GM18508 (cell line): ENCODE data around the gene IGF2.

ENCODE experiments used
- ATAC-seq: cut with Tn5 transposase; IDR thresholded peaks from one replicate; pipeline ENCODE4 v1.9.1; 2021; ENCODE audit warnings: moderate number of reproducible peaks; ENCODE audit not compliant: insufficient read depth, unreplicated experiment

Gene IGF2

DNA sequence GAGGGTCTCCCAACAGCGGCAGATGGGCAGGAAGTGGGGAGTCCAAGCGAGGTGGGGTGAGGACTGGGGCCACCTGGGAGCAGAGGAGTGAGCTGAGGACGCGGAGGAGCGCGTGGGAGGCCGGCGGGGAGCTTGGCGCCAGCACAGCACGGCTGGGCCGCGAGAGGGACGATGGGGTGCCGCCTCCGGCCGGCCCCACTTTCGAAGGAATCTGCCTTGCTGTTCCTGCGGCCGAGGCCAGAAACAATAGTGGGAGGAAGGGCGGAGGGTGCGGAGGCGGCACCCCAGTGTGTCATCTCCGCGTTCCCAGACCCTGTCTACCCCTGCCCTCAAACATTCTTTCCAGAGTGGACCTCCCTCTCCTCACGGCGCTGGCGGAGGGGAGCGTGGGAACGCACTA lies 16.3 kb upstream of the IGF2 start:
- no peak for ATAC-seq

GRCh38 chr11:2154889-2155288 lies 15.7 kb upstream of the IGF2 start:
- ATAC-seq, result no peak

DNA sequence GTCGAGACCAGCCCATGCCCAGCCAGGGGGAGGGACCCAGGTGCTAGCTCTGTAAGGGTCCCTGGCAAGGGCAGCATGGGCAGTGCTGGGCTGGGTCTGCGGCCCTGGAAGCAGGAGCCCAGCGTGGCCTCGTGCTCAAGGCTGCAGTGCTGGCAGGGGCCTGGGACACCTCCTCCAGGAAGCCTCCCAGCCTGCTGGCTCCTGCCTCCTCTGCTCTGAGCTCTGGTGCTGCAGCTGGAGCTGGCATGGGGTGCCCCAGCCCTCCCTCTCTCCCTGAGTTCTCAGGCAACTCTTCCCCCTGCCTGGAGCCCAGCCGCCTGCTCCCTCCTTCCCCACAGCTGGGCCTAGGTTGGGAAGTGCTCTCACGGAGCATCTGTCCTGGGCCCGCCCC lies 15.0 kb upstream of the IGF2 start:
- no peak for ATAC-seq

DNA sequence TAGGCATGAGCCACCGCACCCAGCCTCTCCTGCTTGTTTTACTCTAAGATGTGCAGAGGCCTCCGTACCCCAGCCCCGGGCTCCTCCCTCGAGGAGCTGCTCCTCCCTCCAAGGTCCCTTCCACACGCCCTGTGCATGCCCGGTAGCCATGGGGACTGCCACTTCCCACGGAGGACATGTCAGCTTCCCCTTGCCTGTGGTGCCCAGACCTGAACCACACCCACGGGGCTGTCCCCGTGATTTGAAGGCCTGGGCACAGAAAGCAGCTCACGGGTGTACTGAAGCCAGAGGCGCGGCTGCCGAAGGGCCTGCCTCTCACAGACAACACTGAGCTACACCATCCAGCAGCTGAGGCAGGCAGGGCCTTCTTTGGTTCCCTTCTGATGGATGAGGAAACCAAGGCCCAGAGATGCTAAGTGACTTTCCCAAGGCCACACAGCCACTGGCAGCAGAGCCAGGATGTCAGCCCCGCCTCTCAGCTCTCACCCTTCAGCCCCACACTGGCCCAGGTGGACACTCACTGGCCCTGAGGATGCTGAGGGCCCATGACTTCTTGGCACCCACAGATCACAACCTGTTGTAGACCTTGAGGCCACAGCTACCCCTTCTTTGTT lies 14.5 kb upstream of the IGF2 start:
- no peak for ATAC-seq

DNA sequence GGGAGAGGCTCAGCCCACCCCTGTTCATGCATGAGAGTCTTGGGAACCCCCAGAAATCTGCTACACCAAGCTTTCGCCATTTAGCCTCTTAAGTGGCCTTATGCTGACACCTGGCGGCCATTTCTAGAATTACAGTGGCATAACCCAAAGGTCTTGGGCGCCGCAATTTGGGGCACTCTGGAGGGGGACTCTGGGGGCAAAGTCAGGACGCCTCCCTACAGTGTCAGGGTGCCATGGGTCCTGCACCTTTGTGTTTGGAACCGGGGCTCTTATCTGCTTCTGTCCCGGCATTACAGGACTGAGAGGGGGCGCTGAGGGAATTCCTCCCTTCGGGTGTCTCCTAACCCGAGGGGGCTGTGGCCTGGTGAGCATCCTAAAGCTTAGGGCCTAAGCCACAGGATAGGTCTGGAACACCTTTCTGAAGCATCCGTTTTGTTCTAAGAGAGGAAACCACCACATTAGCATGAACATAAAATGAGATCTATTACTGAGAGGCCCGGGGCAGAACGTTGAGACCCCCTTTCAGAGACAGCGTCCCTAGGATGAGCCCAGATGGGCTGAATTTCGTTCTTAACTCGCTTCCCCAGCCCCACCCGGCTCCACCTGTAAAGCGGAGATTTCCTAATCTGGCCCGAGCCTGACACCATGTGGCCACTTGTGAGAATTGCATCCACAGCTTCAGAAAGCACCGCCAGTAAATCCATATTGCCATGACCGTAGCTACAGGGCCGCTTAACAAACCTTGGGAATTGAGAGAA lies 12.5 kb upstream of the IGF2 start:
- ATAC-seq, result no peak

GRCh38 chr11:2149864-2150847 lies 11.0 kb upstream of the IGF2 start:
- ATAC-seq, result no peak

DNA sequence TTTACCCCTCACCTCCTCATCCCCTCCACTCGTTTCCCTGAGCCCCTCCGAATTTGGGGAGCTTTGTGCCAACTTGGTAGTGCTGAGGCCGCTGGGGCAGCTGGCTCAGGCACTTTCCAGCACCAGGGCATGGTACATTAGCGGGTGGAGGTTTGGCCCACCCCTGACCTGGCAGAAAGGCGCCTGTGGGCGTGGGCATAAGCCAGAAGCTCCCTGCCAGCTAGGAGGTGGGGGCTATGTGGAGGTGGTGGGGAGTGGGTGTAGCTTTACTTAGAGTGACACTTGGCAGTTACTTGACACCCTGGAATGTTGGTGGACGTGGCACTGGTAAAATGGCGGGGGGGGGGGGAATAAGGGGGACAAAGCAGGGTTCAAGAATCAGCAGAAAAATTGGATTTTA lies 10.3 kb upstream of the IGF2 start:
- ATAC-seq, result no peak

DNA sequence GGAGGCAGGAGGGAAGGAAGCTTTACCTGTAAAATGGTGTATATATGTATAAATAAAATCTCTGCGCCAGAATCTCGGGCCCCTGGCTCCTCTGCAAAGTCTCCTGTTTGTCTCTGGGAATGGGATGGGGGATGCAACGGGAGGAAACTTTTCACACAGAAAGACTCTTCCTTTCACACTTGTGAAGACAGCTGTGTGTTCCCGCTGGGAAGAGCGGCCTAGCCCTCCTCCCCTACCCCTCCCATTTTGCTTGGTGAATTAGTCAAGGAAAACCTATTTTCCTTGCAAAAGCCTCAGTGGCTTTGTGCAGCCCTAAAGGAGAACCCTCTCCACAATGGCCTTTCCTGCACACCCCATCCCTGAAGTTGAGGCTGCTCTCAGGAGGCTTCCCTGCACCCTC lies 9.4 kb upstream of the IGF2 start:
- no peak for ATAC-seq

GRCh38 chr11:2147391-2147790 lies 8.2 kb upstream of the IGF2 start:
- no peak for ATAC-seq

GRCh38 chr11:2146051-2146450 lies 6.9 kb upstream of the IGF2 start:
- no peak for ATAC-seq

GRCh38 chr11:2144544-2145248 lies 5.5 kb upstream of the IGF2 start:
- ATAC-seq, result no peak

DNA sequence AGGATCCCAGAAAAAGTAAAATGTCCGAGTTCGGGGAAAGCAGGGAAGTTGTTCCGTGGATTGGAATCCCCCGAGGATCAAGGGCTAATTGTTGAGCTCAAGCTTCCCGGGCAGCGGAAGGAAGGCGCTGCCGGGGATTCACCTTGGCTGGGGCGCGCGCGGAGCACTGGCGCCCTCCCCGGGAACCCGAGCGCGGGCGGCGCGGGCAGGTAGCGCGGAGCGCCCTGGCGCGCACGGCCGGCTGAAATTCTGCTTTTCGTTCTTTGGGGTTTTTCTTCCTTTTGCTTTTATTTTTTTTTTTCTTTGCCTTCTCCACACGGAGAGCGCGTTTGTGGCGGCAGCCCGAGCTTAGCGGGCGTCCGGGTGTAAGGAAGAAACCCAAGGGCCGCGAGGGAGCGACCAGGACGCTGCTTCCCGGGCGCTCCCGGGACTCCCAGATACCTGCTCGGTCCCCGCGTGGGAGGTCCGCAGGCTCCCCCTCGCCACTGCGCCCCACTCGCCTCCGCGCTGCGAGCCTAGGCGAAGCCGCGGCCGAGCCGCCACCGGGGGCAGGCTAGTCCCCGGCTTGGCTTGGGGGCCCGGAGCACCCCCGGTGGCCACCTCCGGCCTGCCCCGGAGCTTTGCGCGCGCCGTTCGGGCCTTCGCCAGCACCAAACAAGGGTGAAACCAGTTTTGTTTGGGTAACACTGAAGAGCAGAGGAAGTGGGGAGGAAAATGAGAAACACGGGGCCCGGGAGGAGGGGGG lies 4.8 kb upstream of the IGF2 start:
- no peak for ATAC-seq

DNA sequence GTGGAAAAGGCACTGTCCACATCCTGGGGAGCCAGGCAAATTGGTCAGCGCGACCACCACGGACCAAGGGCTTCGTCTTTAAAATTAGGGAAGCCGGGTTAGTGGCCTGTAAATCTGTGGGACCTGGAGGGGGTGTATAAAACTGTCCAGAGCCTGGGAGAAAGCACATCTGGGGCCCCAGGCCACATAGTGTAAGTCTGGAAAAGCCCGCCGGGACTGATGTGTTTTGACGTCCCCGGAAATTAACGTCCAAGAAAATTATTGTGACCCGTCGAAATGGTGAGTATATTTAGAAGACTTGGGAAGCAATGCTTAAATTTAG lies 4.2 kb upstream of the IGF2 start:
- ATAC-seq, result no peak

DNA sequence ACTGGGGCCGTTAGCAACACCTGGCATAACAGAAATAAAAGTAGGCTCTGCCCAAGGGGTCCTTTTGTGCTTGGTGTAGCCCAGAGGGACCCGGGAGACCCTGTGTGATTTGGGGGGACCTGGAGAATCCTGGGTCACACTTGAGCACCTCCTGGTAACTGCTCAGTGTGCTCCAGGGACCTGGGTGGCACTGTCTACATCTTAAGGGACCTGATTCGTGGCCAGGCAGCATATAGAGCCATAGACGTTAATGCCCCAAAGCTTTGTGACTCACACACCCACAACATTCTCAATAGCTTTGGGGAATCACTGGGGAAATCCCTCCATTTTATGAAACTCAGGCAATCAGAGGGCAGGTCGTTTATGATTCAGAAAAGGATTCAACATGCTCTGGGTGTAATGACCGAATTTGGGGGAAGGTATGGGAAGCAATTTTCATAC lies 3.6 kb upstream of the IGF2 start:
- no peak for ATAC-seq

- no peak for ATAC-seq
Measured at GRCh38 chr11:2142300-2142759, 3.1 kb upstream of the IGF2 start.

GRCh38 chr11:2140411-2141400 lies 1.5 kb upstream of the IGF2 start:
- no peak for ATAC-seq

- ATAC-seq, result no peak
Measured at GRCh38 chr11:2139621-2140337, 590 bp upstream of the IGF2 start.
